H9 (cell line): ENCODE results near the gene PRCD. TPM values are rescaled to one million over a fixed set of nuclear protein-coding genes. Genes with fewer than 3 reads are reported as not detected.

Experiments used
- DNase-seq: peaks from one replicate; pipeline ENCODE4 v3.0.0-alpha.2; 2017
- H2AFZ ChIP-seq: one replicate; pipeline ENCODE4 v1.6.1; 2013; ENCODE audit warnings: mild to moderate bottlenecking, low read length, control low read depth, moderate library complexity
- H2AK5ac ChIP-seq: 2 replicates; pipeline ENCODE4 v1.6.1; 2013; ENCODE audit warnings: low read length, control low read depth, mixed read lengths; ENCODE audit not compliant: insufficient read length
- H2BK120ac ChIP-seq: one replicate; pipeline ENCODE4 v1.6.1; 2013; ENCODE audit warnings: low read depth, mild to moderate bottlenecking, low read length, control low read depth, inconsistent platforms; ENCODE audit not compliant: poor library complexity, severe bottlenecking
- H2BK12ac ChIP-seq: 2 replicates; pipeline ENCODE4 v1.6.1; 2013; ENCODE audit warnings: low read length, control low read depth, mixed read lengths, low read depth; ENCODE audit not compliant: insufficient read length
- H2BK15ac ChIP-seq: 2 replicates; pipeline ENCODE4 v1.6.1; 2013; ENCODE audit warnings: low read depth, low read length, control low read depth
- H2BK20ac ChIP-seq: one replicate; pipeline ENCODE4 v1.6.1; 2013; ENCODE audit warnings: low read depth, mild to moderate bottlenecking, low read length, control low read depth, inconsistent platforms; ENCODE audit not compliant: poor library complexity, severe bottlenecking
- H2BK5ac ChIP-seq: 2 replicates; pipeline ENCODE4 v1.6.1; 2013; ENCODE audit warnings: low read length, control low read depth, mixed read lengths; ENCODE audit not compliant: insufficient read length
- H3K14ac ChIP-seq: 2 replicates; pipeline ENCODE4 v1.6.1; 2013; ENCODE audit warnings: low read length, control low read depth; ENCODE audit not compliant: insufficient read depth
- H3K18ac ChIP-seq: 2 replicates; pipeline ENCODE4 v1.6.1; 2013; ENCODE audit warnings: low read depth, mild to moderate bottlenecking, mixed read lengths, low read length, control low read depth; ENCODE audit not compliant: insufficient read length
- H3K23ac ChIP-seq: 2 replicates; pipeline ENCODE4 v1.6.1; 2013; ENCODE audit warnings: low read length, control low read depth, mixed read lengths, low read depth; ENCODE audit not compliant: insufficient read length
- H3K23me2 ChIP-seq: 2 replicates; pipeline ENCODE4 v1.6.1; 2013; ENCODE audit warnings: low read depth, mild to moderate bottlenecking, mixed read lengths, low read length, control low read depth; ENCODE audit not compliant: insufficient read length, poor library complexity, severe bottlenecking
- H3K27ac ChIP-seq: 2 replicates; pipeline ENCODE4 v1.5.1; 2013; ENCODE audit warnings: low read length, control low read depth, mixed read lengths, low read depth; ENCODE audit not compliant: insufficient read length
- H3K27me3 ChIP-seq: 2 replicates; pipeline ENCODE4 v1.6.1; 2013; ENCODE audit warnings: low read length, control low read depth, inconsistent platforms; ENCODE audit not compliant: insufficient read depth
- H3K4ac ChIP-seq: 2 replicates; pipeline ENCODE4 v1.6.1; 2013; ENCODE audit warnings: low read depth, mild to moderate bottlenecking, control low read depth, inconsistent platforms, low read length, moderate library complexity
- H3K4me1 ChIP-seq: 2 replicates; pipeline ENCODE4 v1.6.1; 2013; ENCODE audit warnings: low read length, control low read depth, inconsistent platforms; ENCODE audit not compliant: insufficient read depth
- H3K4me2 ChIP-seq: 2 replicates; pipeline ENCODE4 v1.6.1; 2013; ENCODE audit warnings: low read length, control low read depth, mixed read lengths; ENCODE audit not compliant: insufficient read length, insufficient read depth
- H3K56ac ChIP-seq: 2 replicates; pipeline ENCODE4 v1.6.1; 2013; ENCODE audit warnings: low read depth, mild to moderate bottlenecking, mixed read lengths, low read length, control low read depth; ENCODE audit not compliant: insufficient read length
- H3K79me1 ChIP-seq: 2 replicates; pipeline ENCODE4 v1.6.1; 2013; ENCODE audit warnings: low read depth, mild to moderate bottlenecking, moderate library complexity, low read length, control low read depth, inconsistent platforms; ENCODE audit not compliant: insufficient read depth, poor library complexity, severe bottlenecking
- H3K79me2 ChIP-seq: 2 replicates; pipeline ENCODE4 v1.6.1; 2013; ENCODE audit warnings: low read length, control low read depth, inconsistent platforms; ENCODE audit not compliant: insufficient read depth
- H3K9ac ChIP-seq: 2 replicates; pipeline ENCODE4 v1.6.1; 2013; ENCODE audit warnings: low read length, control low read depth, mixed read lengths; ENCODE audit not compliant: insufficient read length; ENCODE audit errors: extremely low read depth
- H3K9me3 ChIP-seq: one replicate; pipeline ENCODE4 v1.6.1; 2013; ENCODE audit warnings: low read depth, low read length, inconsistent platforms; ENCODE audit not compliant: control insufficient read depth
- H3T11ph ChIP-seq: one replicate; pipeline ENCODE4 v1.6.1; 2013; ENCODE audit warnings: mild to moderate bottlenecking, low read length, control low read depth, inconsistent platforms
- H4K20me1 ChIP-seq: one replicate; pipeline ENCODE4 v1.6.1; 2013; ENCODE audit not compliant: control insufficient read depth, insufficient read length, insufficient read depth
- H4K5ac ChIP-seq: 2 replicates; pipeline ENCODE4 v1.6.1; 2013; ENCODE audit warnings: low read depth, mild to moderate bottlenecking, mixed read lengths, low read length, control low read depth; ENCODE audit not compliant: insufficient read length
- H4K8ac ChIP-seq: replicated peaks from 2 replicates; pipeline ENCODE4 v1.6.1; 2013; ENCODE audit warnings: low read length, control low read depth, mixed read lengths, low read depth; ENCODE audit not compliant: insufficient read length
- H4K91ac ChIP-seq: 2 replicates; pipeline ENCODE4 v1.6.1; 2013; ENCODE audit warnings: low read depth, mild to moderate bottlenecking, moderate library complexity, mixed read lengths, low read length, control low read depth; ENCODE audit not compliant: insufficient read length
- H3K27ac Mint-ChIP-seq, 3 experiments: 2 replicates in 2 of 3; 3 replicates in 1 of 3; pipeline ENCODE4 v1.8.0; 2020 to 2021; ENCODE audit warnings: mixed read lengths in 3 of 3, mild to moderate bottlenecking in 1 of 3, moderate library complexity in 1 of 3
- H3K27me3 Mint-ChIP-seq: 2 replicates; pipeline ENCODE4 v1.8.0; 2021; ENCODE audit warnings: low read depth, mild to moderate bottlenecking, moderate library complexity, mixed read lengths
- H3K36me3 Mint-ChIP-seq, 3 experiments: 2 replicates in 2 of 3; 3 replicates in 1 of 3; pipeline ENCODE4 v1.8.0; 2020 to 2021; ENCODE audit warnings: low read depth in 3 of 3, mixed read lengths in 3 of 3; ENCODE audit not compliant: insufficient read depth in 1 of 3
- H3K4me1 Mint-ChIP-seq, 2 experiments: 2 replicates each; pipeline ENCODE4 v1.8.0; 2020; ENCODE audit warnings: mixed read lengths in 2 of 2
- H3K4me3 Mint-ChIP-seq, 2 experiments: 2 replicates in 1 of 2; 3 replicates in 1 of 2; pipeline ENCODE4 v1.8.0; 2020 to 2021; ENCODE audit warnings: mild to moderate bottlenecking in 2 of 2, mixed read lengths in 2 of 2, moderate library complexity in 1 of 2
- H3K9me3 Mint-ChIP-seq, 2 experiments: 2 replicates in 1 of 2; 3 replicates in 1 of 2; pipeline ENCODE4 v1.8.0; 2020; ENCODE audit warnings: mild to moderate bottlenecking in 2 of 2, mixed read lengths in 2 of 2, moderate library complexity in 1 of 2
- WGBS: extraction: QIAGEN DNeasy Blood & Tissue Kit; methylation state at CpG from one replicate; pipeline ENCODE4 v1.1.7; 2013; ENCODE audit warnings: missing lambda C conversion rate, low lambda C conversion rate, mixed read lengths; ENCODE audit not compliant: insufficient read length; ENCODE audit errors: extremely low coverage; 5-methylcytosine and 5-hydroxymethylcytosine counted together
- total RNA-seq: library from RNA; stranded (reverse); gene quantifications from 2 replicates; pipeline ENCODE4 v1.2.1, GENCODE V29; 2021
- TF ChIP-seq, protein P1 (sequence below): fragments of 200-600 bp; sonication (generic); conservative IDR thresholded peaks from 3 replicates; pipeline ENCODE4 v1.8.0; 2021; ENCODE audit warnings: antibody characterized with exemption, mild to moderate bottlenecking

PRCD gene
- total RNA-seq, 1 experiment from 2014 or later = 0.46 TPM

DNA sequence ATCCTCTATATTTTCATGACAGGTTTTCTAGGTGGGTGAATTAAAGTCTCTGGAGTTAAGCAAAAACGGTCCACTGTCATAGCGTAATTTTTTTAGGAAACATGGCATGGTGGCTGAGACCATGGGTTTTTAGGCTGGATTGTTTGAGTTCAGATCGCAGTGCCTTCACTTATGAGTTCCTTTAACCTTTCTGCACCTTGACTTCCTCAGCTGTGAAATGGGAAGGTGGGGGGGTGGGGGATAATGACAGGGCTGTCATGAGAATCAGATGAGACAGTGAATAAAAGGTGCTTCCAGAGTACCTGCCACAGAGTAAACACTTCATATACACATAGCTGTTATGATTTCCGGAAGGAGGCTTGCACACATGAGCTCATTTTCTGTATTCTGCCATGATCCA lies 11.8 kb downstream of the PRCD start:
- H3K4me1 ChIP-seq = no peaks in the 10 kb centered on the region; the same call in 1 of the 2 replicates

More for the DNA sequence above, 11.8 kb downstream of the PRCD start:
- Histone ChIP-seq H3K9me3 (no peaks in the 10 kb centered on the region), H3T11ph (no peak overlapping the region), H2BK12ac (no peak overlapping the region), H3K23me2 (no peaks in the 10 kb centered on the region), H4K8ac (no peak overlapping the region), H2BK120ac (no peak overlapping the region), H3K23ac (no peak overlapping the region), H2BK5ac (no peak overlapping the region), H3K4ac (no peak overlapping the region), H4K20me1 (no peaks in the 10 kb centered on the region), H3K27ac (no peak overlapping the region), H3K79me1 (no peaks in the 10 kb centered on the region), H3K9ac (no peak overlapping the region), H3K4me2 (no peak overlapping the region), H3K18ac (no peak overlapping the region), H3K79me2 (no peaks in the 10 kb centered on the region), H4K5ac (no peak overlapping the region), H2AK5ac (no peak overlapping the region), H2BK20ac (no peak overlapping the region), H3K14ac (no peak overlapping the region), H2AFZ (no peak overlapping the region), H2BK15ac (no peak overlapping the region), H3K56ac (no peak overlapping the region), H3K27me3 (no peaks in the 10 kb centered on the region), H4K91ac (no peak overlapping the region)
- peak overlapping the region in 2 of 3 experiments; percentile 24 to 88; a peak in 2 of 7 replicates for H3K27ac Mint-ChIP-seq
- no peak for DNase-seq
- peaks cover 12 to 17% of the 10 kb centered on the region in 2 experiments for H3K4me1 Mint-ChIP-seq
- TF ChIP-seq, protein P1, sequence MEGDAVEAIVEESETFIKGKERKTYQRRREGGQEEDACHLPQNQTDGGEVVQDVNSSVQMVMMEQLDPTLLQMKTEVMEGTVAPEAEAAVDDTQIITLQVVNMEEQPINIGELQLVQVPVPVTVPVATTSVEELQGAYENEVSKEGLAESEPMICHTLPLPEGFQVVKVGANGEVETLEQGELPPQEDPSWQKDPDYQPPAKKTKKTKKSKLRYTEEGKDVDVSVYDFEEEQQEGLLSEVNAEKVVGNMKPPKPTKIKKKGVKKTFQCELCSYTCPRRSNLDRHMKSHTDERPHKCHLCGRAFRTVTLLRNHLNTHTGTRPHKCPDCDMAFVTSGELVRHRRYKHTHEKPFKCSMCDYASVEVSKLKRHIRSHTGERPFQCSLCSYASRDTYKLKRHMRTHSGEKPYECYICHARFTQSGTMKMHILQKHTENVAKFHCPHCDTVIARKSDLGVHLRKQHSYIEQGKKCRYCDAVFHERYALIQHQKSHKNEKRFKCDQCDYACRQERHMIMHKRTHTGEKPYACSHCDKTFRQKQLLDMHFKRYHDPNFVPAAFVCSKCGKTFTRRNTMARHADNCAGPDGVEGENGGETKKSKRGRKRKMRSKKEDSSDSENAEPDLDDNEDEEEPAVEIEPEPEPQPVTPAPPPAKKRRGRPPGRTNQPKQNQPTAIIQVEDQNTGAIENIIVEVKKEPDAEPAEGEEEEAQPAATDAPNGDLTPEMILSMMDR = no peak
- no peaks in the 10 kb centered on the region; a peak in 1 of 7 replicates for H3K36me3 Mint-ChIP-seq
- H3K9me3 Mint-ChIP-seq = no peaks in the 10 kb centered on the region
- WGBS = no CpG with 5 or more reads among the region's 4 CpGs
- no peak overlapping the region for H3K4me3 Mint-ChIP-seq
- no peaks in the 10 kb centered on the region for H3K27me3 Mint-ChIP-seq
